Activated T-helper 1 cell treated with anti-CD3 and anti-CD28 coated beads, Interleukin-12 subunit alpha, Interleukin-12 subunit beta, Interleukin-2, Interleukin-4 antibody, amounts not matched to agents 30 ng/mL and 10 ng/mL and 1 ng/mL, durations not matched to agents 14 hours and 24 hours and 36 hours (primary cell): ENCODE results near the gene PLPP6. TPM values are rescaled to one million over a fixed set of nuclear protein-coding genes. Genes with fewer than 3 reads are reported as not detected.

ENCODE experiments used
- DNase-seq: peaks from one replicate; pipeline ENCODE4 v3.0.0; 2021; ENCODE audit warnings: low spot score
- H3K27ac Mint-ChIP-seq: one replicate; pipeline ENCODE4 v1.8.0; 2021; ENCODE audit warnings: mild to moderate bottlenecking, mixed read lengths
- H3K27me3 Mint-ChIP-seq: one replicate; pipeline ENCODE4 v1.8.0; 2022; ENCODE audit warnings: mild to moderate bottlenecking, moderate library complexity, mixed read lengths; ENCODE audit not compliant: insufficient read depth
- H3K36me3 Mint-ChIP-seq: one replicate; pipeline ENCODE4 v1.8.0; 2021; ENCODE audit warnings: low read depth, mixed read lengths
- H3K4me1 Mint-ChIP-seq: one replicate; pipeline ENCODE4 v1.8.0; 2021; ENCODE audit warnings: low read depth, mixed read lengths
- H3K4me3 Mint-ChIP-seq: one replicate; pipeline ENCODE4 v1.8.0; 2021; ENCODE audit warnings: mild to moderate bottlenecking, moderate library complexity, mixed read lengths
- H3K9me3 Mint-ChIP-seq: one replicate; pipeline ENCODE4 v1.8.0; 2021; ENCODE audit warnings: mixed read lengths
- intact Hi-C: fragments of 100-400 bp; cut with micrococcal nuclease; formaldehyde crosslinking; loops from one replicate; pipeline ENCODE4 v1.15.1; 2024
- total RNA-seq: library from RNA; stranded (reverse); gene quantifications from 2 replicates; pipeline ENCODE4 v1.2.3, GENCODE V29; 2022

The PLPP6 gene
- total RNA-seq, 1 donor from 2014 or later = 5.7 TPM

DNA sequence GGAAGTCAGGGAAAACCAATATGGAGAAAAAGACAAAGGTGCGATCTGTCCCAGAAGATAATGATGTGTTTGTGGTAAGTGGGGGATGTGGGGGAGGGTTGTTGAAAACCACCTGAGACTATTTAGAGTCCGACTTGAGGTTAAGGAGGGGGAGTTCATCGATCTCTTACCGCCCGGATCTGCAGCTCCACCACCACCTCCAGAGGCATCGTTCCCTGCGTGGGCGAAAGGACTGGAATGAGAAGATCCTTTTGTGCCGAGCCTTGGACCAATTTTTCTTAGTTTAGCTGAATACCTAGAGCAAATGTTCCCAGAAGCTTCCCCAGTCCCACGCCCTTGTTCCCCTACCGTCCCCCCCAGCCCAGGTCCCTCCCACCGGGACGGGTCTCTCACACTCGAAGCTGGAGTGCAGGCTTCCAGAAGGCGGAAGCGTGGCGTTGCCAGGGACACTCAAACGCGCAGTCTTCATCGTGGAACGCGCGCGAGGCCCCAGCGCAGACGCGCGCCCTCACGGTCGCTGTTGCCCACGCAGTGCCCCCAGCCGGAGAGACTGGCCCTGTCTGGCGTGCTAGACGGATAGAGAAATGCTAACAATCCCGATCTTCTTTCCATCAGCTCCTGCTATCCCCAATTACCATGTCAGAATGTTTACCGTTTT is 4.1 kb downstream of the PLPP6 start, which contains the start of gene SPATA6L:
Gene SPATA6L, minus strand, starts transcription at position 439 of the 658 bp plus-strand sequence. Its CDS starts 230 bp downstream, at position 209.
- Mint-ChIP-seq H3K4me3 (peak within 1 kb of the TSS; percentile 80), H3K4me1 (peaks cover 83% of the 10 kb centered on the region), H3K9me3 (no peaks in the 10 kb centered on the region), H3K27me3 (no peaks in the 10 kb centered on the region), H3K27ac (peak within 1 kb of the TSS; percentile 72), H3K36me3 (peaks cover 7% of the 10 kb centered on the region)
- DNase-seq = no peak
- intact Hi-C loops = loop anchor here (1.0 to 10.0 kb wide), 4 partner anchors 13 to 1281 kb away; partner anchors contain the start of gene CDC37L1

DNA sequence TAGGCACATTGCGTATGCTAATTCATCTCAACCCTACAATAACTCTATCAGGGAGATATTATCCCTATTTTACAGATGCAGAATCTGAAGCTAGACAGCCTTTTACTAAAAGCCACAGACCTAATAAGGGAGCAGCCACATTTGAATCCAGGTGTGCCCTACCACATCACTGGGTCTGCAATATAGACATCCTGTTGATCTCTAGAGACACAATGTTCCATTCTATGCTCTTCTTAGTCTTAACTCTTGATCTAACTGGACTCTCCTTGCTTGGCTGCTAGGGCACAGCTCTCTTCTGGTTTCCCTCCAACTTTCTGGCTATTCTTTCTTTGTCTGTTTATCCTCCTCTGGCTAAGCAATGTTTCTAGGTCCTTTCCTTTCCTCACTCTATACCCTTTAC is 5.6 kb downstream of the PLPP6 start:
- Mint-ChIP-seq H3K4me3 (no peak overlapping the region), H3K9me3 (no peaks in the 10 kb centered on the region)

GRCh38 chr9:4668604-4669003 is 6.5 kb downstream of the PLPP6 start:
- peaks cover 7% of the 10 kb centered on the region for H3K36me3 Mint-ChIP-seq
- H3K4me1 Mint-ChIP-seq = peaks cover 62% of the 10 kb centered on the region

More for the DNA sequence above, 5.6 kb downstream of the PLPP6 start:
- Mint-ChIP-seq H3K36me3 (peaks cover 7% of the 10 kb centered on the region), H3K27me3 (no peaks in the 10 kb centered on the region), H3K4me1 (peaks cover 71% of the 10 kb centered on the region), H3K27ac (no peak overlapping the region)
- intact Hi-C loops = loop anchor here (5.0 to 10.0 kb wide), 2 partner anchors 150 to 1283 kb away; no protein-coding TSS in a partner anchor
- DNase-seq = no peak

GRCh38 chr9:4669890-4670289 is 7.8 kb downstream of the PLPP6 start:
- H3K4me1 Mint-ChIP-seq = peaks cover 50% of the 10 kb centered on the region
- no peaks in the 10 kb centered on the region for H3K9me3 Mint-ChIP-seq
- intact Hi-C loops = loop anchor here (5.0 to 10.0 kb wide), 3 partner anchors 153 to 1285 kb away; no protein-coding TSS in a partner anchor
- no peak overlapping the region for H3K4me3 Mint-ChIP-seq
- no peak for DNase-seq
- H3K27ac Mint-ChIP-seq = no peak overlapping the region
- no peaks in the 10 kb centered on the region for H3K27me3 Mint-ChIP-seq
- peaks cover 3% of the 10 kb centered on the region for H3K36me3 Mint-ChIP-seq

More at GRCh38 chr9:4668604-4669003, 6.5 kb downstream of the PLPP6 start:
- no peaks in the 10 kb centered on the region for H3K9me3 Mint-ChIP-seq
- DNase-seq = no peak
- no peak overlapping the region for H3K4me3 Mint-ChIP-seq
- intact Hi-C loops = loop anchor here (5.0 to 10.0 kb wide), 2 partner anchors 151 to 1284 kb away; no protein-coding TSS in a partner anchor
- peak overlapping the region; percentile 10 for H3K27ac Mint-ChIP-seq
- H3K27me3 Mint-ChIP-seq = no peaks in the 10 kb centered on the region

DNA sequence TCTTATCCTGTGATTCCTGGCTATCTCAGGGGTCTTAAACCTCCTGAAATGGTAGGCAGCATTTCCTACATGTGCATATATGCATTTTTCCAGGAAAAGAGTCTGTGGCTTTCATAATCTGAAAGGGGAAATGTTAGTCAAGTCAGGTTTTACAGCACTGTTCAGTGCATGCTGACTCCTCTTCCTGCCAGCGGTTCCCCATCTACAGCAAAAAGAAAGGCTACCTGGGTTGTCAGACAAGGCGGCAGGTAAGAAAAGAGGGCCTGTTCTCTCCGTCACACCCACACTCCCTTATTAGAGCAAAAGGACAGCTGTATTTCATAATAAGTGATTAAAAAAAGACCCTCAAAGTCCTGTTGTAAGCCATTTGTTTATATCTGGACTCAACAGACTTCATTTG is 8.5 kb downstream of the PLPP6 start:
- Mint-ChIP-seq H3K27me3 (no peaks in the 10 kb centered on the region), H3K4me3 (no peak overlapping the region), H3K36me3 (no peaks in the 10 kb centered on the region), H3K4me1 (peaks cover 43% of the 10 kb centered on the region), H3K27ac (peak overlapping the region; percentile 37), H3K9me3 (no peaks in the 10 kb centered on the region)
- intact Hi-C loops = loop anchor here (10.0 kb wide), 1 partner anchor 1174 kb away; no protein-coding TSS in a partner anchor
- no peak for DNase-seq

GRCh38 chr9:4671737-4672136 is 9.6 kb downstream of the PLPP6 start:
- Mint-ChIP-seq H3K4me3 (no peak overlapping the region), H3K4me1 (peaks cover 31% of the 10 kb centered on the region)
- intact Hi-C loops = loop anchor here (10.0 kb wide), 1 partner anchor 1173 kb away; no protein-coding TSS in a partner anchor

GRCh38 chr9:4674783-4675182 is 12.7 kb downstream of the PLPP6 start:
- Mint-ChIP-seq H3K27me3 (no peaks in the 10 kb centered on the region), H3K4me1 (peaks cover 13% of the 10 kb centered on the region), H3K27ac (no peak overlapping the region), H3K4me3 (no peak overlapping the region), H3K9me3 (no peaks in the 10 kb centered on the region), H3K36me3 (peaks cover 2% of the 10 kb centered on the region)
- intact Hi-C loops = loop anchor here (5.0 to 10.0 kb wide), 5 partner anchors 367 to 1333 kb away; partner anchors contain the start of genes PLGRKT and RIC1
- DNase-seq = no peak

More at GRCh38 chr9:4671737-4672136, 9.6 kb downstream of the PLPP6 start:
- no peak overlapping the region for H3K27ac Mint-ChIP-seq
- H3K9me3 Mint-ChIP-seq = no peaks in the 10 kb centered on the region
- H3K36me3 Mint-ChIP-seq = peaks cover 2% of the 10 kb centered on the region
- H3K27me3 Mint-ChIP-seq = no peaks in the 10 kb centered on the region
- DNase-seq = no peak

GRCh38 chr9:4677392-4677791 is 15.3 kb downstream of the PLPP6 start:
- Mint-ChIP-seq H3K4me3 (no peak overlapping the region), H3K4me1 (no peaks in the 10 kb centered on the region), H3K9me3 (no peaks in the 10 kb centered on the region), H3K27me3 (no peaks in the 10 kb centered on the region), H3K27ac (no peak overlapping the region), H3K36me3 (peaks cover 2% of the 10 kb centered on the region)
- DNase-seq = no peak
- intact Hi-C loops = loop anchor here (5.0 to 10.0 kb wide), 5 partner anchors 370 to 1330 kb away; partner anchors contain the start of genes PLGRKT and RIC1

GRCh38 chr9:4678679-4679267 is 16.7 kb downstream of the PLPP6 start:
- DNase-seq = no peak
- no peaks in the 10 kb centered on the region for H3K27me3 Mint-ChIP-seq
- H3K4me1 Mint-ChIP-seq = peaks cover 7% of the 10 kb centered on the region
- H3K9me3 Mint-ChIP-seq = no peaks in the 10 kb centered on the region
- H3K4me3 Mint-ChIP-seq = no peak overlapping the region
- H3K27ac Mint-ChIP-seq = no peak overlapping the region
- H3K36me3 Mint-ChIP-seq = peaks cover 2% of the 10 kb centered on the region
- intact Hi-C loops = loop anchor here (1.0 to 10.0 kb wide), 16 partner anchors 11 to 1834 kb away; partner anchors contain the start of genes JAK2, PLGRKT, PLPP6 and PUM3

DNA sequence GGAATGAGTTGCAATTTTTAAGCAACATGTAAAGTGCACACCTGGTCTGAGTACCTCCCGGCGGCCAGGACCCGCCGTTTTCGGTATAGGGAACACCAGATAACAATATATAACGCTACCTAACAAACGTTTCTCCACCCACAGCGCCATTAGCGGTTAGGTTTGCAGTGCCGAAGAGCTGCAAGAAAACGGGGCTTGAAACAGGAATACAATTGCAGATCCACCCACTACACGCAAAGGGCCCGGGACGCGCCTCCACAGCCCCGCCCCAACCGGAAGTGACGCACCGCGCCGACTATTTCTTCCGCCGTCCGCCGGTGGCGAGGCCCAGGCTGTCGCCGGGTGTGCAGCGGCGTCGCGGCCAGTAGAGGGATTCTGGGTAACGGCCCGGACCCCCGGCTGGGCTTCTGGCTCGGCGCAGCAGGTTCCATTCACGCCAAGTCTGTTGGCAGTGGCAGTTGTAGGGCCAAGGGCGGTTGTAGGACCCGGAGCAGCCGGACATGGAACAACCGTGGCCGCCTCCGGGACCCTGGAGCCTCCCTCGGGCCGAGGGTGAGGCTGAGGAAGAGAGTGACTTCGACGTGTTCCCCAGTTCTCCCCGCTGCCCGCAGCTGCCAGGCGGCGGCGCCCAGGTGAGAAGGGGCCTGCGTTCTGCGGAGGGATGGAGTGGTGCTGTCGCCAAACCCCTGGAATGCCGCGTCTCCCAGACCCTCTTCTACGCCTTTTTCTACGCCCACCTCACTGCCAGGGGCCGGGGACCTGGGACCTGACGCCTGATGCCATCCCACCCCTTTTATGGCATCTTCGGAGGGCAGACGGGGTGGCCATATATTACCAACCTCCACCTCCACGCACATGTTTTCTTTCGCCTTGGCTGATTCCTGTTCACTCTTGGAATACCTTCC is 17.4 kb downstream of the PLPP6 start, which contains the start of gene CDC37L1:
Gene CDC37L1, plus strand, starts transcription at position 302 of the 905 bp plus-strand sequence. Its CDS starts 199 bp downstream, at position 501.
- Mint-ChIP-seq H3K27ac (no peak within 1 kb of the TSS), H3K9me3 (no peaks in the 10 kb centered on the region), H3K27me3 (no peaks in the 10 kb centered on the region), H3K4me1 (peaks cover 7% of the 10 kb centered on the region), H3K4me3 (no peak within 1 kb of the TSS), H3K36me3 (peaks cover 5% of the 10 kb centered on the region)
- peak; percentile 98 for DNase-seq
- intact Hi-C loops = loop anchor here (1.0 to 10.0 kb wide), 16 partner anchors 10 to 1835 kb away; partner anchors contain the start of genes JAK2, PLGRKT, PLPP6 and PUM3

DNA sequence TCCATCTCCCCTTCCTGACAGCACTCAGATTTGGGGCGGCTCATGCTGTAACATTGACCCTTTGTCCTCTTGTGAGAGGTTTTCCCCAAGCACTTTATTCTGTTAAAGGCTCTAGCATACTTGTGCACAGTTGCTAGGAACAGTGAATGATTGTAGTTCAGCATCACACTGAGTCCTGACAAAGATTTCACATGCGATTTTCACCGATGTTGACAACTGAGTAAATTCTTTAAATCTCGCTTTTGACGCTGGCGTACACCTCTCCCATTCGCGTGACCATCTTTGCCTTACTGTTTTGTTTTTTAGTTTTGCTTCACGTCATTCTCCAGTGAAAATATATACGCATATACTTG is 18.1 kb downstream of the PLPP6 start:
- DNase-seq = no peak
- Mint-ChIP-seq H3K4me3 (no peak overlapping the region), H3K9me3 (no peaks in the 10 kb centered on the region), H3K4me1 (peaks cover 13% of the 10 kb centered on the region), H3K27ac (no peak overlapping the region), H3K36me3 (peaks cover 11% of the 10 kb centered on the region), H3K27me3 (no peaks in the 10 kb centered on the region)
- intact Hi-C loops = no loop called here

GRCh38 chr9:4680750-4681149 is 18.7 kb downstream of the PLPP6 start:
- H3K27me3 Mint-ChIP-seq = no peaks in the 10 kb centered on the region
- no peak for DNase-seq
- intact Hi-C loops = no loop called here
- H3K36me3 Mint-ChIP-seq = peaks cover 15% of the 10 kb centered on the region
- H3K27ac Mint-ChIP-seq = no peak overlapping the region
- no peaks in the 10 kb centered on the region for H3K9me3 Mint-ChIP-seq
- H3K4me3 Mint-ChIP-seq = no peak overlapping the region
- peaks cover 13% of the 10 kb centered on the region for H3K4me1 Mint-ChIP-seq
